SK-N-SH treated with all-trans-retinoic acid at 6 μM for 48 hours (cell line): ENCODE results near the gene ING3.

Experiments used
- ATAC-seq: fragments of 200-7000 bp; cut with Tn5 transposase; 3 replicates; pipeline ENCODE4 v1.9.1; 2020; ENCODE audit warnings: mild to moderate bottlenecking, moderate library complexity
- ARNTL ChIP-seq: fragments of 450-650 bp; formaldehyde crosslinking; IDR thresholded peaks from 2 replicates; pipeline ENCODE4 v1.5.0; 2020; ENCODE audit warnings: low read depth, mild to moderate bottlenecking, moderate library complexity, borderline replicate concordance
- BACH2 ChIP-seq: fragments of 250-450 bp; sonication (Bioruptor Pico); IDR thresholded peaks from 2 replicates; pipeline ENCODE4 v1.9.0; 2021; ENCODE audit warnings: mild to moderate bottlenecking, borderline replicate concordance
- CREB5 ChIP-seq: fragments of 250-450 bp; sonication (Bioruptor Pico); IDR thresholded peaks from 2 replicates; pipeline ENCODE4 v1.5.1; 2020; ENCODE audit warnings: low read depth, mild to moderate bottlenecking, moderate library complexity
- ESRRG ChIP-seq: fragments of 250-450 bp; sonication (Bioruptor Pico); IDR thresholded peaks from 2 replicates; pipeline ENCODE4 v1.6.1; 2021; ENCODE audit warnings: mild to moderate bottlenecking
- ISL1 ChIP-seq: fragments of 250-450 bp; sonication (Bioruptor Pico); IDR thresholded peaks from 2 replicates; pipeline ENCODE4 v2.1.2; 2022; ENCODE audit warnings: mild to moderate bottlenecking, moderate library complexity
- OSR1 ChIP-seq: fragments of 250-450 bp; sonication (Bioruptor Pico); IDR thresholded peaks from 2 replicates; pipeline ENCODE4 v1.8.0; 2022; ENCODE audit warnings: moderate library complexity, mild to moderate bottlenecking, inconsistent platforms
- POU6F1 ChIP-seq: fragments of 250-450 bp; sonication (Bioruptor Pico); IDR thresholded peaks from 2 replicates; pipeline ENCODE4 v1.8.0; 2021; ENCODE audit warnings: low read depth, mild to moderate bottlenecking, moderate library complexity, borderline replicate concordance
- PPARA ChIP-seq: fragments of 250-450 bp; sonication (Bioruptor Pico); IDR thresholded peaks from 2 replicates; pipeline ENCODE4 v1.5.0; 2020; ENCODE audit warnings: mild to moderate bottlenecking, borderline replicate concordance
- SNAI2 ChIP-seq: fragments of 250-450 bp; sonication (Bioruptor Pico); IDR thresholded peaks from 2 replicates; pipeline ENCODE4 v1.5.0; 2020; ENCODE audit warnings: mild to moderate bottlenecking, moderate library complexity
- TCF4 ChIP-seq: fragments of 250-450 bp; sonication (Bioruptor Pico); IDR thresholded peaks from 2 replicates; pipeline ENCODE4 v1.8.0; 2021; ENCODE audit warnings: mild to moderate bottlenecking, moderate library complexity, borderline replicate concordance
- TOX ChIP-seq: fragments of 250-450 bp; sonication (Bioruptor Pico); IDR thresholded peaks from 2 replicates; pipeline ENCODE4 v1.8.0; 2021; ENCODE audit warnings: mild to moderate bottlenecking, moderate library complexity, borderline replicate concordance
- TSHZ2 ChIP-seq: fragments of 250-450 bp; sonication (Bioruptor Pico); IDR thresholded peaks from 2 replicates; pipeline ENCODE4 v1.5.0; 2020; ENCODE audit warnings: mild to moderate bottlenecking, moderate library complexity
- ZC3H10 ChIP-seq: fragments of 250-450 bp; sonication (Bioruptor Pico); IDR thresholded peaks from 2 replicates; pipeline ENCODE4 v1.5.1; 2021; ENCODE audit warnings: mild to moderate bottlenecking, moderate library complexity
- ZFP3 ChIP-seq: fragments of 250-450 bp; sonication (Bioruptor Pico); IDR thresholded peaks from 2 replicates; pipeline ENCODE4 v1.5.0; 2020; ENCODE audit warnings: mild to moderate bottlenecking, moderate library complexity
- ZFP30 ChIP-seq: fragments of 450-650 bp; formaldehyde crosslinking; IDR thresholded peaks from 2 replicates; pipeline ENCODE4 v1.5.0; 2022; ENCODE audit warnings: mild to moderate bottlenecking, moderate library complexity
- ZNF70 ChIP-seq: fragments of 450-650 bp; formaldehyde crosslinking; IDR thresholded peaks from 2 replicates; pipeline ENCODE4 v1.5.0; 2020; ENCODE audit warnings: mild to moderate bottlenecking, moderate library complexity
- ZNF8 ChIP-seq: fragments of 450-650 bp; formaldehyde crosslinking; IDR thresholded peaks from 2 replicates; pipeline ENCODE4 v1.5.0; 2020; ENCODE audit warnings: mild to moderate bottlenecking, moderate library complexity
- TF ChIP-seq, protein P1 (sequence below): fragments of 250-450 bp; sonication (Bioruptor Pico); IDR thresholded peaks from 2 replicates; pipeline ENCODE4 v1.8.0; 2020; ENCODE audit warnings: mild to moderate bottlenecking, moderate library complexity, borderline replicate concordance

ING3 gene

GRCh38 chr7:120985839-120986238 is 35.3 kb downstream of the ING3 start:
- no peak for ATAC-seq
- TF ChIP-seq TSHZ2 (CRISPR knock-in tag), result no peak
- no peak for TF ChIP-seq SNAI2
- no peak for TF ChIP-seq OSR1
- no peak for TF ChIP-seq PPARA (CRISPR knock-in tag)
- TF ChIP-seq ISL1 (CRISPR knock-in tag), result no peak
- TF ChIP-seq TOX (CRISPR knock-in tag), result no peak
- TF ChIP-seq ARNTL (CRISPR knock-in tag), result no peak
- TF ChIP-seq ZNF8, result no peak
- TF ChIP-seq, protein P1, sequence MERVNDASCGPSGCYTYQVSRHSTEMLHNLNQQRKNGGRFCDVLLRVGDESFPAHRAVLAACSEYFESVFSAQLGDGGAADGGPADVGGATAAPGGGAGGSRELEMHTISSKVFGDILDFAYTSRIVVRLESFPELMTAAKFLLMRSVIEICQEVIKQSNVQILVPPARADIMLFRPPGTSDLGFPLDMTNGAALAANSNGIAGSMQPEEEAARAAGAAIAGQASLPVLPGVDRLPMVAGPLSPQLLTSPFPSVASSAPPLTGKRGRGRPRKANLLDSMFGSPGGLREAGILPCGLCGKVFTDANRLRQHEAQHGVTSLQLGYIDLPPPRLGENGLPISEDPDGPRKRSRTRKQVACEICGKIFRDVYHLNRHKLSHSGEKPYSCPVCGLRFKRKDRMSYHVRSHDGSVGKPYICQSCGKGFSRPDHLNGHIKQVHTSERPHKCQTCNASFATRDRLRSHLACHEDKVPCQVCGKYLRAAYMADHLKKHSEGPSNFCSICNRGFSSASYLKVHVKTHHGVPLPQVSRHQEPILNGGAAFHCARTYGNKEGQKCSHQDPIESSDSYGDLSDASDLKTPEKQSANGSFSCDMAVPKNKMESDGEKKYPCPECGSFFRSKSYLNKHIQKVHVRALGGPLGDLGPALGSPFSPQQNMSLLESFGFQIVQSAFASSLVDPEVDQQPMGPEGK (CRISPR knock-in tag), result no peak

DNA sequence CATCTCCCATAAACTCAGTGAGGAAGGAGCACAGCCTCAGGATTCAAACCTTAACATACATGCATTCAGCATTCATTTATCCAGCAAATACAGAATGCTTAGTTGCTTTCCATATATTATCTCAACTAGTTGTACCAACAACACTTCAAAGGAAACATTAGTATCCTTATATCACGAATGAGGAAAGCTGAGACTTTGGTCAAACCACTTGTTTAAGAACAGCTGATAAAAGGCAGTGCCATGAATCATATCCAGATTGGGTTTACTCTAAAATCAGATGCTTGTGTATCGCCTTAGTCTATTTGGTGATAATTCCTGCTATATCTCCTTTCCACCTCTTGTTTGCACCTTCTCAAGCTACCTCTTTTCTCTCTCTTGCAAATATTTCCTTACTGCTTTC is 36.1 kb downstream of the ING3 start:
- TF ChIP-seq PPARA (CRISPR knock-in tag) (no peak), ESRRG (CRISPR knock-in tag) (no peak), ZC3H10 (CRISPR knock-in tag) (no peak), TCF4 (CRISPR knock-in tag) (no peak), ZNF70 (no peak)
- no peak for ATAC-seq

GRCh38 chr7:120987280-120987679 is 36.7 kb downstream of the ING3 start:
- no peak for ATAC-seq
- TF ChIP-seq BACH2 (no peak), ZFP30 (no peak)
- TF ChIP-seq, all 23 proteins: peak for 0

- no peak for TF ChIP-seq ZFP30
- TF ChIP-seq, protein P1 (CRISPR knock-in tag), result no peak
- no peak for TF ChIP-seq POU6F1 (CRISPR knock-in tag)
- TF ChIP-seq ISL1 (CRISPR knock-in tag), result no peak
- no peak for TF ChIP-seq SNAI2
- TF ChIP-seq ESRRG (CRISPR knock-in tag), result no peak
- no peak for TF ChIP-seq CREB5 (CRISPR knock-in tag)
- no peak for TF ChIP-seq ZFP3 (CRISPR knock-in tag)
- no peak for TF ChIP-seq TOX (CRISPR knock-in tag)
- TF ChIP-seq PPARA (CRISPR knock-in tag), result no peak
- TF ChIP-seq ARNTL (CRISPR knock-in tag), result no peak
- ATAC-seq, result peak; percentile 87
Measured at GRCh38 chr7:120987683-120988590, 37.4 kb downstream of the ING3 start.
